A204.1 (cell line): ENCODE measurements around the gene UTP25.
A peak's percentile ranks its signal among the peaks of the same experiment; 100 is the strongest.

ENCODE experiments used
- FAIRE-seq: peaks from 2 replicates; lab custom pipeline; 2012; peaks lifted over from hg19 to GRCh38; lab: Jason Lieb, UNC

The UTP25 gene

DNA sequence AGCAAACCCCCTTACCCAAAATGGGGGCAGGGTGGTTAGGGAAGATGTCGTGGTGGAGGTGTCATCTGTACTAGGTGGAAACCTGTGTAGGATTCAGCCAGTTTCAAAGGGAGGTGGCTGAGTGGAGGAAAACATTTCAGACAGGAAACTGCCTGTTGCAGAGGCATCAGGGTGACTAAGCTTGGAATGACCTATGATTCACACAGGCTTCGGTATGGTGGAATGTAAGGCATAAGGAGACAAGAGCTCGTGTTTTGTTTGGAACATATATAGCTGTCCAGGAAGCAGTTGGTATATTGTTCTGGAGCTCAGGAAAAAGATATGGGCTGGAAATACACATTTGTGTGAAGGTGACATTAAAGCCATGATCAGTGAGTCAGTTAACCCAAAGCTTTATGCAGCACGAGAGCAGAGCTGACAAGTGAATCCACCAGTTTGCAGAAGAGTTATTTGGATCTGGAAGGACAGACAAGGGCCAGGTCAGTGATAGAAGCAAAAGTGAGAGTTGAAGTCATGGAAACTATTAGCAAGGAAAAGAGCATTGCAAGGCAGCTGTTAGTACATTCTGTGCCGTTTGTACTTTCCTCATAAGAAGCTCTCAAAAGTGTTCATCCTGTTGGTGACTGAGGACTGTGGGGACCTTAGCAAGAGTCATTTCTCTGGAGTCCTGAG is 12.2 kb downstream of the UTP25 start:
- no peak for FAIRE-seq

DNA sequence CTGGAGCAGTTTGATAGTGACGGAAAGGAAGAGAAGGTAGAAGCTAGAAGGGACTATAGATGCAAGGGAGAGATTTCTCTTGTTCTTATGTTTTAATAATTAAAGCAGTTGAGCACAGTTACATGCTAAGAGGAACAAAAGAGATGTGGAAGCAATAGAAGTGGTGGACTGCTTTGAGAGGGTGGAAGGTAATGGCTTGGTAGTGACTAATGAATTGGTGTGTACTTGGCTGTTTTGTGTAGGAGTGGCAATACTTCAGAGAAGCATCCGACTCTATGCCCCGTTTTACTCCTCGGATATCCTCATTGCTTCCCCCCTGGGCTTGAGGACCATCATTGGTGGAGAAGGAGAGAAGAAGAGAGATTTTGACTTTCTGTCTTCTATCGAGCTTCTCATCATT is 12.8 kb downstream of the UTP25 start:
- FAIRE-seq = no peak

DNA sequence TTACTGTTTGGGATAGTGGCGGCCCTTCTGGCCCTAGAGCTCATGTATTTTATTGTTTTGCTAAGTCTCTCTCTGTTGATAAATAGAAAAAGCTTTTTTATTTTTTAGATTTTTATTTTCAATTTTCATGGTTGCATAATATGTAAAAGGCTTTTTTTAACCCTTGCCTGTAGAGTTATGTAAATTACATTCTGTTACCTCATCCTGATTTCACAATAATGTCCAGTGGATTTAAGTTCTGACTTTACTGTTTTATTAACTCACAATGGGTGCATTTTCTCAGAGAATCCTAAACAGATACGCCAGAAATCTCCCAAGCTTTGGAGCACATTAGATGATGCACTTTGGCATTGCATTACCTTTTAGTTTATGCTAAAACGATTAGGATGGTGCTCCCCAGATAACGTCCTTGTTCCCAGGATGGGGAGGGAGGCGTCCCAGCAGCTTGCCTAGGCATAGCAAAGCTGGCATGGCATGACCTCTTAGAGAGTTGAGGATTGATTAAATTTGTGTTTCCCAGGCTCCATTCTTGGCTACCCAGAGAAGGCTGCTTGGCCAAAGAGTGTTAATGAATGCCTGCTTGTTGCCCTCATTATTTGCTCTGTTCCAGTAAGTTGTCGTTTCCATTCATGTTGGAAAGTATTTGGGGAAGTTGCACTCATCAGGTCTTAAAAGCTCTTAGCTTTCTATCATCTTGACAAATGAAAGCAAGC is 17.1 kb downstream of the UTP25 start:
- FAIRE-seq = no peak

DNA sequence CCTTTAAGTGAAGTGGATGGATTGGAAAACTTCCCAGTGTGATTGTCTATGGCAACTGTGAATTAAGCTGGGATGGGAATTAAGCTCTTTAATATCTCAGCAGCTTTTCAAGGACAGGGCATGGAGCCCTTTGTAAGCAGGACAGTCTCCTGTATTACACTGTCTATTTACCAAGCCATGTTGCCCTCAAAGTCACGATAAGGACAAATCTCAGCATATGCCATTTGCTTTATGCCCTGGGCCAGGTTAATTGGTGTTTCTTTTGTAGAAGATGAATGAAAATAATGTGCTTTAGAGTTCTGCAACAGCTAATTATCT is 17.6 kb downstream of the UTP25 start:
- FAIRE-seq = no peak

DNA sequence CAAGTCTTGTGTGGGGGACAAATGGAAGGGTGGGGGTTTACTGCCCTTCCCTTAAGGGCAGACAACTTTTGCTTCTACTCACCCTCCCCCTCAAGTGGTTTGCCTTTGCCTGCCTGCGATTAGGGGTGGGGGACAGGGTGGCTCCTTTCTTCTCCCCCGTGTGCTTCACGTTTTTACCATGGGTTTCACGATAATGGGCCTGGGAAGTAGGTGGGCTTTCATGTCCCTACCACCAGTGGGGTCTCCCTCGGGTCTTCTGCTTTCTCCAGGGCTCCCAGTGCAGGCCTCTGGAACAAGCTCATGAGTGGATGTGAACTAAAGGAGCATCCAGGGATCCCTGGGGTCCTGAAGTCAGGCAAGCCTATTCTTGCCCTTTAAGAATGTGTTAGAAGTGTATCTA is 21.6 kb downstream of the UTP25 start:
- FAIRE-seq = no peak

DNA sequence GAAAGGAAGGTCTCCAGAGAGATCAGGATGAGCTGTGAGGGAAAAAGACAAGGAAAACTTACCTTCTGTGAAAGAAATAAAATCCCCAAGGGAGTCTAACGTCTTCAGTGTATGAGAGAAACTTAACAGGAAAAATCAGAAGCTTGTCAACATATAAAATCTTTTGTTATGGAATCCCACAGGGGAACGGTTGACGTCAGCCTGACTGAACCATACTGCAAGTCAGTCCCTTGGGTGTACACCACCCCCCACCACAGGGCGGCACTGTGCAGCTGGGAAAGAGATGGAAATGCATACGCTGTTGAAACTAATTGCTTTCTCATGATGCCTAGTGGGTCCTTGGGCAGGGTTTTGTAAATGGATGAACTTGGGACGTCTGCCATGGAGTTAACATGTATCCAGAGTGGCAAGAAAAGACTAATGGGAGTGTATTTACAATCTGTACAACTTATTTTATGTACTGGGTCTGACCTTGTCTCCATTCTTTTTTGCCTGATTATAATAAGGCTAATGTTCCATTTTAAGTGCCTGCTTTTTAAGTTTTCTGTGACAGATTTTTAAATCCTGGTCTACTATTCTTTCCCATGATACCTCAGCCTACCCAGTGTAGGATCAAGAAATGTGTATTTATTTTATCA is 22.7 kb downstream of the UTP25 start:
- FAIRE-seq = no peak

DNA sequence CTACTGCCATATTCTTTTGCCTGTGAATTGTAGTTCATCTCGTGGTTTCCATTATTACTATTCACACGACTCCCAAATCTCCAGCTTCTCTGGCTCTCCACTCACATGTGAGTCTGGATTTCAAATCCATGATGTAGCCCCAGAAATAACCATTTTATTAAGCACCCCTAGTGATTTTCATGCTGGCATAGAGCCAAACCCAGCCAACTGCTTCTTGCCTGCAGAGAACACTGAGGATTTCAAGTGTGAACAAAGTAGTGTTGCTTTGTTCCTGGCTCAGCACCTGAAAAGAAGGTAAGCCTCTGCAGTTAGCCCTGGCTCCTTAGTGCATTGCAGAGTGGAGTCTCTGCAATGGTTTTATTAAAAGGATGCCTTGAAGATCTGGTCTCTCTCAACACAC is 25.9 kb downstream of the UTP25 start:
- FAIRE-seq = no peak

DNA sequence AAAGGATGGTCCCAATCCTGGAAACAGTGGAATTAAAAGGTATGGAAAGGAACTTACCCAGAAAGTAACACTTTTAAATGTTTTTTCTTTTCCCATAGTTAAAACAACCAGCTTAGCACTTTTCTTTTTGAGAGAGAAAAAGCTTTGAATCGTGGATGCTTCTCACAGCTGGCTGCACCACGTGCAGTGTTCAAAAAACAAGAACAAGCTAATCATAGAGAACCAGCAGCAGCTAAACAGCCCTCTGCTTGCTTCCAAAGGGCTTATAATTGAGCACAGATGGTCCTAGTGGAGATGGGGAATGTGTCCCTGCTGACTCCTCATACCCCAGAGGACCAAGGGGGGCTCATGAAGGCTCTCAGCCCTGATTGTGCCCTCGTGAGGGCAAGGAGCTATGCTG is 26.4 kb downstream of the UTP25 start:
- FAIRE-seq = no peak

DNA sequence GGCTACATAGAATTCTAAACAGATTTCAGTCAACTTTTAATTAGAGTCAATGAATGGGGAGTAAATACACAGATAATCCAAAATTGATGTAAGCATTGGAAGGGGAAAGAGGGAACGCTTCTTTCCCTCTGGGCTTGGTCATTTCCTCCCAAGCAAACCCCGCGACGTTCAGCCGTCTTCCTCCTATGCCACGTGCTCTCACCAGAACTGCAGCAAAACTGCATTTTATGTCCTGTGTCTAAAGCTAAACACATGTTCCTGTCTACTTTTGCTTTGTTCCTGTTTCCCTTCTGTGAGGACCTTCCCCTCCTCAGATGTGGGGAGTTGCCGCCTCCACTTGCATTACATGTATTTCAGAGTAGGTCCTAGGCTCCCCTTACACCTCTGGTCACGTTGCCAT is 27.2 kb downstream of the UTP25 start:
- FAIRE-seq = no peak

DNA sequence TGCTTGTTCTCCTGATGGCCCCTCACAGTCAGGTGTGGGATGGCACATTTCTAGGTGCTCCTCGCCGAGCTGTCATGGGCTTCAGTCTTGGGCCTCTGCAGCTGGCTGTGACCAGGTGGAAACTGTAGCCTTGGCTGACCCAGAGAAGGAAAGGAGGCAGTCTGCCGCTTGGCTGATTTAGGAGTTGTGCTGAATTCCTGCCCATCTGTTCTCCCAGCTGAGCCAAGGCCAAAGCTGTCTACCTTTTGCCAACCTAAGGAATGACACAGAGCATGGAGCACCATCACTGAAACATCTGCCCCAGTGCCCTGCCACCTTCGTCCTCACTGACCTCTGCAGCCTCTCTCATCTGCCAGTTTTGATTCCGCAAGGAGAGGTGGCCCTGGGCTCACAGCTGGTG is 27.9 kb downstream of the UTP25 start:
- FAIRE-seq = no peak

DNA sequence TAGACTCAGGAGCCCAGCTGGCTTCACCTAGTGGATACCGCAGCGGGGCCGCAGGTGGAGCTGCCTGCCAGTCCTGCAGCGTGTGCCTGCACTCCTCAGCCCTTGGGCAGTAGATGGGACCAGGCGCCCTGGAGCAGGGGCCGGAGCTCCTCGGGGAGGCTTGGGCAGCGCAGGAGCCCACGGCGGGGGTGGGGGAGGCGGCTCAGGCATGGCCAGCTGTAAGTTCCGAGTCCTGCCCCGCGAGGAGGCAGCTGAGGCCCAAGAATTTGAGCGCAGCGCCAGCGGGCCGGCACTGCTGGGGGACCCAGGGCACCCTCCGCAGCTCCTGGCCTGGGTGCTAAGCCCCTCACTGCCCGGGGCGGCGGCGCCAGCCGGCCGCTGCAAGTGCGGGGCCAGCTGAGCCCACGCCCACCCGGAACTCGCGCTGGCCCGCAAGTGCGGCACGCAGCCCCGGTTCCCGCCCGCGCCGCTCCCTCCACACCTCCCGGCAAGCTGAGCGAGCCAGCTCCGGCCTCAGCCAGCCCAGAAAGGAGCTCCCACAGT is 30.9 kb downstream of the UTP25 start:
- FAIRE-seq = no peak

DNA sequence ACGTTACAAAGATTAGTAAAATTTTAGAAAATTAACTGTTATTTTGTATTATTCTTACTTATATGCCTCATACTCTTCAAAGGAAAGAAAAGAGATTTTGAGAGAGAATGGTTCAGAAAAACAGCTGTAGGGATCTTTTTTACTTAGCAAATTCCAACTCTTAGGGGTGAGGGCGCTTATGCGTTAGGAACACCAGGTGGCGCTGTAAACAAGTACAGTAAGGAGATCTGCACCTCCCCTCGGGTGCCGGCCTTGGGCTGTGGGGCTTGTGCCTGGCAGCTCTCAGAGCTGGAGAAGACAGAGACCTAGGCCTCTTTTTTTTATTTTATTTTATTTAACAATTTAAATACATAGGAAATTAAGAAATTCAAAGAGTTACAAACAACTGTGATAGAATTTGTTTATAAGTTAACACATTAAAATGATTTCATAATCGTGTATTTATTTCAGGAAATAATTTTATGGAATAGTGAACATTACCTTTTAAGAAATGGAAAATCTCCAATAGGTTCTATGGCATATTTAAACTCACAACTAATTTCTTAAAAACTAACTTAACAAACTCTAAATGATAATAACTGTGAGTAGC is 32.6 kb downstream of the UTP25 start:
- peak; percentile 90 for FAIRE-seq

DNA sequence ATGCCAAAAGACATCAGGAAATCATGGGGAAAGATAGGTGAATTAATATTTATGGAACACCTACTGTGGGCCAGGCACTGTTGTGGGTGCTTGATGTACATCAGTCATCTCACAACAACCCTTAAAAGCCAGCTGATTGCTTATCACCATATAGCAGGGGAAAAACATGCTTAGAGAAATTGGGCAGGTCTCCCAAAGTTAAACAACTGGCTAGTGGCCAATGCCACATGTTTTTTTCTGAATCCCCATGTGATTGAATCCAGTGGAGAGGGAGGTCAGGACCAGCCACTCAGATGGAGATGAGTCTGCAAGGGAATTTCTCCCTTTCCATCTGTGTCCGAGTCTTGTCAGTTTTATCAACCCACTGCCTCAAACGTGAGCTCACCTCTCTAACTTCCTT is 33.5 kb downstream of the UTP25 start:
- no peak for FAIRE-seq

DNA sequence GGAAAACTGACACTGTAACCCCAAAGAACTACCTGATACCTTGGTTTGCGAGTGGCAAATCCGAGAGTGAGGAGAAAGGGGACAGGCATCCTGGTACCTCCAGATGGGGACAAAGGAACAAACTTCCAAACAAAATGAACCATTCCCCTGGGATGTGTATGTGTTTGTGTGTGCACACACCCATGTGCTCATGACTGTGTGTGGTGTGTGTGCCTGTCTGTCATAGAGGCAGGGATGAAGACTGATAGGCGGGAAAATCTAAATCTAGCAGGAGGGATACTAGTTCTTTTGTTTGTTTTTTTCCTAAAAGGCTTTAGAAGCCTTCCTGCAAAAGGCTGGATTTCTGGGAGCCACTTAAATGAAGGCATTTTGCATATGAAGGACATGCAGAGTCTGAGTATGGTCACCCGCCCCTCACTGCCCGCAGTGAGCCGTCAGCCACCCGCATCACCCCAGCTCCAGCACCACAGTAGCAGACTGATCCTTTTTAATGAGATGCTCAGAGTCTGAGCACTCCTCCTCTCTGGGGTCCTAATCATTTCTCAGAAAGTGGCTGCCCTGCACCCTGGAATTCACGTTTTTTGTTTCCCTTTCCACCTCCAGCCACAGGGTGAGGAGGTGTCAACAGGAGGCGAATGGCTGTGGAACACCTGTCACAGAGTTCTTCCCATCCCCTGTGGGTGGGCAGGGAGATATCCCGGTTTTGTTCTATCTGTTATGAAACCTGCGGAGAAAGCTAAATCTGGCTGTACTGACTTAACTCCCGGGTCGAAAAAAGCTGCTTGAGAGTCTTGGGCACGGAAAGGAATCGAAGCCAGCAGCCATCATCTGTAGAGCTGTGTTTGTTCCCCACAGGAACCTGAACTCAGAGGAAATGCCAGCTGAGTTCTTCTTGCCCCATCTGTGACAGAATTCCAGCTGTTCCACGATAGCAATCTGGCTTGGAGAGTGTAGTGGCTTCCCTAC is 34.9 kb downstream of the UTP25 start:
- no peak for FAIRE-seq

DNA sequence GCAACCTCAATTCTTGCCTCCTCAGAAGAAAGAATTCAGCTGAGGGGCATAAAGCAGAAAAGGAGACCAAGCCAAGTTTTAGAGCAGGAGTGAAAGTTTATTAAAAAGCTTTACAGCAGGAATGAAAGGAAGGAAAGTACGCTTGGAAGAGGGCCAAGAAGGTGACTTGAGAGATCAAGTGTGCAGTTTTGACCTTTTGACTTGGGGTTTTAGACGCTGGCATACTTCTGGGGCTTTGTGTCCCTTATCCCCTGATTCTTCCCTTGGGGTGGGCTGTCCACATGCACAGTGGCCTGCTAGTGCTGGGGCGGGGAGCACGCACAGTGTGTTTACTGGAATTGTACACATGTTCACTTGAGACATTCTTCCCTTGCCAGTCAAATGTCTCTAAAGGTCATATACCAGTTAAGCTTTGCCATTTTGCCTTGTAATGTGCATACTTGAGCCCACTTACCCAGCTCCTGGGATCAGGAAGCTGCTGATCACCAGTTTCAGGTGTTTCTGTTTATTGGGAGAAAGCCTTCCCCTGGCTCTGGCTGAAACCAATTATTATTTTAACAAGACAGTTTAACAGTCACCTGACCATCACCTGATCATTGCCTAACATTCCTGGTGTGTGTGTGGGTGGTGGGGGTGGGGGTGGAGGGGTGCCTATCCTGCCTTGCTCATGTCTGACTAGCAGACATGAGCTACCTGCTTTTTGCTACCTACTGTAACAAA is 36.2 kb downstream of the UTP25 start:
- no peak for FAIRE-seq

DNA sequence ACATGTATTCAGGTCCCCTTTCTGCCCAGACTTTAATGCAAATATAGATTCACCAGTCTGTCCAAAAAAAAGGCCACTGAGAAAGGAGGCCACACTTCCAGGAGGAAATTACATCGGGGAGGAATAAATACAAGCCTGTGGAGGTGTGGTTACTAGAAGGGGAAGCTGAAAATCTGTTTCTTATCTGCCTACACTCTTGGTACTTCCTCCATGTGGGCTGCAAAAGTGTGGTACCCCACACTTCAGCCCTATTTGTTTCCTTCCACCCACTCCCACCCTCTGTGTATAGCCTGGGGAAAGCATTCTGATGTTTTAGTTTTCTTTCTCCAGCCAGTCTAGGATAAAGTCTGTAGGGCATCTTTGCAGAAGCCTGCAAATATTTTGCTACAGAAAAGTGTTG is 38.4 kb downstream of the UTP25 start:
- no peak for FAIRE-seq

DNA sequence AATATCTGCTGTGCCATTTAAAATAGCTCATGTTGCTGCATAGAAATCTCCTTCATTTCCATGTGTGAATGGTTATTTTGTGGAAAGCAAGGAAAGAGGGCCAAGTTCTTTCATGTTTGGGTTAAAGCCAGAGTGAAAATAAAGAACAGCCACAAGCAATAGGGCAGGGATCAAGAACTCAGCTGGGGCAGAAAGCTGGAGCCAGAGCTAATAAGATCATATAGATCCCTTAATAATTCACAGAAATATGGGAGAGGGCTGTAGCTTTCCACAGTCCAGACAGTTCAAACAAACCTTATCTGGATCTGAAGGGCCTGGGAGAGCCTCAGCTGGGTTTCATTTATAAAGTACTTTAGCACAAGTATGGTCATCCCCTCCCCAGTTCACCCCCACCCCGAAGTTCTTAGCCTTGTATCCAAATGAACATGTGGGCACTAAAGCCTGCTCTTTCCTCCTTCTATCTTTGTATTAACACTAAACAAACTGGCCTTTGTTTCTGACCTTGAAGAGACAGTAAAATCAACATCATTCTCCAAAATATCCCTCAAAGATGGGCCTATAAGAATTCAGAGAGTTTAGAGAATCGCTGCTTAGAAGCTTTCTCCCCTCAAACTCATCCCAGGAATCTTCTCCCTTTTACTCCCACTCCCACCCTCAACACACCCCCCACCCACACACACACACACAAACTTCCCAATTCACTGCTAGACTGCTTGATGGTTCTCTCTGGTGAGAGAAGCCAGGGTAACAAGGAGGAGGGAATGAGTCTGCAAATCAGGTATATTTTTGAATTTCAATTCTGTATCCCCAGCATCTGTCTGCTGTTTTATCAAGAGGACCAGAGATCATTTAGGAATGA is 41.7 kb downstream of the UTP25 start:
- FAIRE-seq = no peak

DNA sequence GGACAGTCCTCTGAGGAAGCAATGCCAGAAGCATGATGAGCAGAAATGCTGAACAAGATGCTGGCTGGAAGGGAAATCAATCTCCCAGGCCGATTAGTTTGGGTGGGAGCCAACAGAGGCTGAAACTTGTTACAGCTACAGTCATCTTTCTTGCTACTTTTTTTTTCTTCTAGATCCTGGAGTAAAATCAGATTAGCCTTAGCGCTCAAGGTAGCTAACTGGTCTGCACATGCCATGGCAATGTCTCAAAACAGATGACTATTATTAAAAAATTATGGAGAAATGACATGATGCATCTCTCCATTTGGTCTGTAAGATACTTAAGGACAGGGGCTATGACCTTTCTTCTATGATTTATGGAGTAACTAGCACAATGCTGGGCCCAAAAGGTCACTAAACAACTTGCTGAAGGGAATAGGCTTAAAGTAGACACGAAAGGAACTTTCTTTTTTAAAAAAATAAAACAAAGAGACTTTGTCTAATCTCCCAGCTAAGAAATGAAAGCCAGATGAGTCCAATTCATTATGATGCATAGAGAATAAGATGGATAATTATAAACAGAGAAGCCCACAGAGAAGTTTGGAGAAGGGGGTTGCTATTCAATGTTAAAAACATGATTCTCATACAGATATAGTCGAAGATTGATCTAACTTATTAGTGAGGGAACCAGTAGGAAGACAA is 42.5 kb downstream of the UTP25 start:
- FAIRE-seq = no peak

DNA sequence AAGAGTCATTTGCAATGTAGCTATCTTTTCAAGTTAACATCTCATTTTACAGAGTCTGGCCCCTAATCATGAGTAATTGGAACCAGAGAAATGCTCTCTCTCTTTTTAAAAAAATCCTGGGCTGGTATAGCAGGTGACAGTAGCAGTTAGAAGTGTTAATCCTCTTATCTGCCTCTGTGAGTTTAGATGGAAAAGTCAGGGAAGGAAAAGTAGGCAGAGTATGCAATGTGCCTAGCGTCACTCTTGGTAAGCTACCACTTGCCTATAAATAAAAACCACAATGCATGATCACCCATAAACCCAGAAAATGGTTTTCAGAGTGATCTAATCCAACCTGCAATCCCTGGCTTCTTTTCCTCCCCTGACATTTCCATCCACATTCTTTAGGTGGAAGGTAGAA is 43.2 kb downstream of the UTP25 start:
- no peak for FAIRE-seq

DNA sequence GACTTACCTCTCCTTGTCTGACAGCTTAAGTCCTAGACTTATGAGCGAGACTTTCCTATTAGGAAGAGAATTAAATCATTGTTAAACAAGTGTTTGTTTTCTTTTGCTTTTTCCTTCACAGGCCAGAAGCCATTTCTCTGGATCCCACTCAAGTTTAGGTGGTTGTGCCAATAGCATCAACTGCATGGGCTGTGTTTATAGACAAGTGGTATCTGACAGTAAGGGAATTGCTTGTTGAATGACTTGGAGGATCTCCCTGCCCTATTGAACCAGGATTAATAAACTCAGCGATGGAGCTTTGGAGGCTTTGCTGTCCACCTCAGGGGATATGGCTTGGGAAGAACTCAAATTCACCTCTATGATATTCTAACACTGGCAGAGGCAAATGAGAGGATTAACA is 43.7 kb downstream of the UTP25 start:
- FAIRE-seq = no peak
